Sigmoid colon (tissue), 7 donors: ENCODE data around the gene PHKB. TPM values are rescaled to one million over a fixed set of nuclear protein-coding genes. Genes with fewer than 3 reads are reported as not detected.
"Not testable (repeated sequence)": the region's sequence is repeated elsewhere in the genome, so short reads cannot be mapped to it uniquely, and the experiment has no call there.

ENCODE experiments used
- DNase-seq: peaks from one replicate; pipeline ENCODE4 v3.0.0-alpha.2; 2019
- H3K27ac ChIP-seq, 4 donors: fragments of 200-600 bp; sonication (generic); one replicate each; pipeline ENCODE4 v1.5.1; 2016 to 2019; ENCODE audit warnings: mild to moderate bottlenecking in 1 of 4
- H3K27me3 ChIP-seq, 3 donors: fragments of 200-600 bp; sonication (generic); one replicate each; pipeline ENCODE4 v1.5.1; 2019; ENCODE audit warnings: mild to moderate bottlenecking in 1 of 3
- H3K36me3 ChIP-seq, 4 donors: fragments of 200-600 bp; sonication (generic); one replicate each; pipeline ENCODE4 v1.5.1; 2016 to 2019
- H3K4me1 ChIP-seq, 4 donors: fragments of 200-600 bp; sonication (generic); one replicate each; pipeline ENCODE4 v1.5.1; 2017 to 2019
- H3K4me3 ChIP-seq, 4 donors: fragments of 200-600 bp; sonication (generic); one replicate each; pipeline ENCODE4 v1.5.1; 2017 to 2019; ENCODE audit warnings: mild to moderate bottlenecking in 2 of 4, moderate library complexity in 1 of 4
- H3K9me3 ChIP-seq, 4 donors: fragments of 200-600 bp in 3 of 4; sonication (generic) in 3 of 4; one replicate each; pipeline versions ENCODE4 v1.5.1 to v1.6.1; 2013 to 2019
- EP300 ChIP-seq, 4 donors: sonication (generic); formaldehyde crosslinking; IDR thresholded peaks; one replicate each; pipeline ENCODE4 v1.6.1; 2017; ENCODE audit warnings: antibody characterized with exemption in 4 of 4
- POLR2A ChIP-seq, 2 donors: fragments of 450-650 bp; IDR thresholded peaks; one replicate each; pipeline ENCODE4 v1.6.1; 2016; ENCODE audit warnings: antibody characterized with exemption in 2 of 2, mild to moderate bottlenecking in 2 of 2, moderate library complexity in 2 of 2
- POLR2AphosphoS5 ChIP-seq, 4 donors: sonication (generic); formaldehyde crosslinking; IDR thresholded peaks; one replicate each; pipeline ENCODE4 v1.6.1; 2017; ENCODE audit warnings: antibody characterized with exemption in 4 of 4
- WGBS, 2 donors: extraction: QIAGEN DNeasy Blood & Tissue Kit; methylation state at CpG; one replicate each; pipeline ENCODE4 v1.1.7; 2013; 5-methylcytosine and 5-hydroxymethylcytosine counted together
- intact Hi-C: fragments of 100-400 bp; cut with DNase I; formaldehyde crosslinking; loops from one replicate; pipeline ENCODE4 v1.15.1; 2023
- polyA plus RNA-seq, 3 donors: library from polyadenylated mRNA; stranded (reverse); fragments of 200-250 nt; gene quantifications; one replicate each; pipeline ENCODE4 v1.2.3, GENCODE V29; 2013
- total RNA-seq, 4 donors: library from RNA; depleted of rRNA; stranded (reverse); fragments of >200 nt; gene quantifications; one replicate each; pipeline ENCODE4 v1.1.0, GENCODE V29; 2016
- TF ChIP-seq, protein P1 (sequence below), 4 experiments: fragments of 450-650 bp in 3 of 4; fragments of 200-600 bp in 1 of 4; IDR thresholded peaks; one replicate each; pipeline ENCODE4 v1.5.1; 2016 to 2019; ENCODE audit warnings: antibody characterized with exemption in 4 of 4, mild to moderate bottlenecking in 3 of 4, moderate library complexity in 2 of 4
- donor health status: healthy with polysubstance abuse.
- donor health status: Bipolar disorder and iron deficiency.
- donor health status: healthy.

PHKB gene
- total and polyA plus RNA-seq, 7 donors, result 24.6 to 95.6 (median 60.5) TPM

- H3K9me3 ChIP-seq, result no peaks in the 10 kb centered on the region
- DNase-seq, result no peak
- no peaks in the 10 kb centered on the region for H3K36me3 ChIP-seq
- no peaks in the 10 kb centered on the region for H3K27me3 ChIP-seq
- WGBS, 2 donors, result 98 to 100% methylated on average over 1 of the region's 1 CpG
- intact Hi-C loops, result no loop called here
- no peak overlapping the region for H3K4me3 ChIP-seq
- peaks cover 0 to 44% (median 26%) of the 10 kb centered on the region in 4 donors for H3K4me1 ChIP-seq
- H3K27ac ChIP-seq, result no peak overlapping the region
- TF ChIP-seq POLR2AphosphoS5 (IDR thresholded peaks at IDR 0.05), result no peak
These were observed 8.1 kb downstream of the PHKB start for GRCh38 chr16:47469227-47469626.

DNA sequence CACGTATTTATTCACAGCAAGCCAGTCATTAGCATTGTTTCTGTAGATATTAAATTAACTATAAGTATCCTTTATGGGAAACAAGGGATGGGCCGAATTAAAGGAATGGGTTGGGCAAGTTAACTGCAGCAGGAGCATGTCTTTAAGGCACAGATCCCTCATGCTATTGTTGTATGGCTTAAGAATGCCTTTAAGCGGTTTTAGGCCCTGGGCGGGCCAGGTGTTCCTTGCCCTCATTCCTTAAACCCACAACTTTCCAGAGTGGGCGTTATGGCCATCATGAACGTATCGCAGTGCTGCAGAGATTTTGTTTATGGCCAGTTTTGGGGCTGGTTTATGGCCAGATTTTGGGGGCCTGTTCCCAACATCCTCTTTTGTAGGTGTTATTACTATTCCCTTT is 9.1 kb downstream of the PHKB start:
- no peak for TF ChIP-seq EP300 (IDR thresholded peaks at IDR 0.05)
- TF ChIP-seq POLR2AphosphoS5 (IDR thresholded peaks at IDR 0.05), result no peak
- TF ChIP-seq POLR2A (IDR thresholded peaks at IDR 0.05), result no peak
- TF ChIP-seq, protein P1, sequence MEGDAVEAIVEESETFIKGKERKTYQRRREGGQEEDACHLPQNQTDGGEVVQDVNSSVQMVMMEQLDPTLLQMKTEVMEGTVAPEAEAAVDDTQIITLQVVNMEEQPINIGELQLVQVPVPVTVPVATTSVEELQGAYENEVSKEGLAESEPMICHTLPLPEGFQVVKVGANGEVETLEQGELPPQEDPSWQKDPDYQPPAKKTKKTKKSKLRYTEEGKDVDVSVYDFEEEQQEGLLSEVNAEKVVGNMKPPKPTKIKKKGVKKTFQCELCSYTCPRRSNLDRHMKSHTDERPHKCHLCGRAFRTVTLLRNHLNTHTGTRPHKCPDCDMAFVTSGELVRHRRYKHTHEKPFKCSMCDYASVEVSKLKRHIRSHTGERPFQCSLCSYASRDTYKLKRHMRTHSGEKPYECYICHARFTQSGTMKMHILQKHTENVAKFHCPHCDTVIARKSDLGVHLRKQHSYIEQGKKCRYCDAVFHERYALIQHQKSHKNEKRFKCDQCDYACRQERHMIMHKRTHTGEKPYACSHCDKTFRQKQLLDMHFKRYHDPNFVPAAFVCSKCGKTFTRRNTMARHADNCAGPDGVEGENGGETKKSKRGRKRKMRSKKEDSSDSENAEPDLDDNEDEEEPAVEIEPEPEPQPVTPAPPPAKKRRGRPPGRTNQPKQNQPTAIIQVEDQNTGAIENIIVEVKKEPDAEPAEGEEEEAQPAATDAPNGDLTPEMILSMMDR (IDR thresholded peaks at IDR 0.05), result no peak
- no peak overlapping the region for H3K4me3 ChIP-seq
- no peaks in the 10 kb centered on the region for H3K27me3 ChIP-seq
- DNase-seq, result no peak
- 91 to 95% methylated on average over 7 of the region's 7 CpGs for WGBS, 2 donors
- no peak overlapping the region for H3K27ac ChIP-seq
- H3K36me3 ChIP-seq, result no peaks in the 10 kb centered on the region
- H3K4me1 ChIP-seq, result peaks cover 0 to 42% (median 17%) of the 10 kb centered on the region in 4 donors
- intact Hi-C loops, result no loop called here
- H3K9me3 ChIP-seq, result no peaks in the 10 kb centered on the region

- no peak overlapping the region for H3K27ac ChIP-seq
- no peaks in the 10 kb centered on the region for H3K27me3 ChIP-seq
- TF ChIP-seq POLR2A (IDR thresholded peaks at IDR 0.05) (no peak), POLR2AphosphoS5 (IDR thresholded peaks at IDR 0.05) (no peak), EP300 (IDR thresholded peaks at IDR 0.05) (no peak)
- DNase-seq, result no peak
- H3K9me3 ChIP-seq, result no peaks in the 10 kb centered on the region
- intact Hi-C loops, result no loop called here
- no peak overlapping the region for H3K4me3 ChIP-seq
- no peaks in the 10 kb centered on the region for H3K36me3 ChIP-seq
- WGBS, 2 donors, result 30 to 92% methylated on average over 1 of the region's 1 CpG
- H3K4me1 ChIP-seq, result peaks cover 0 to 42% (median 15%) of the 10 kb centered on the region in 4 donors
These were observed 9.7 kb downstream of the PHKB start for GRCh38 chr16:47470810-47471209.

- H3K9me3 ChIP-seq, intact Hi-C loops, DNase-seq, H3K27ac ChIP-seq, H3K27me3 ChIP-seq, H3K36me3 ChIP-seq, H3K4me3 ChIP-seq: not testable (repeated sequence)
- WGBS, 2 donors, result 91 to 92% methylated on average over 2 of the region's 2 CpGs
- peaks cover 0 to 39% (median 20%) of the 10 kb centered on the region in 4 donors for H3K4me1 ChIP-seq
These were observed 11.9 kb downstream of the PHKB start for GRCh38 chr16:47473004-47473403.

GRCh38 chr16:47473792-47474191 is 12.7 kb downstream of the PHKB start:
- TF ChIP-seq POLR2AphosphoS5 (IDR thresholded peaks at IDR 0.05), result no peak
- no peak for TF ChIP-seq POLR2A (IDR thresholded peaks at IDR 0.05)
- no peak for TF ChIP-seq EP300 (IDR thresholded peaks at IDR 0.05)
- TF ChIP-seq, protein P1 (IDR thresholded peaks at IDR 0.05), result no peak
- peaks cover 0 to 36% (median 20%) of the 10 kb centered on the region in 4 donors for H3K4me1 ChIP-seq
- no peak overlapping the region for H3K27ac ChIP-seq
- H3K27me3 ChIP-seq, result no peaks in the 10 kb centered on the region
- no peak for DNase-seq
- intact Hi-C loops, result no loop called here
- no peaks in the 10 kb centered on the region for H3K36me3 ChIP-seq
- 79 to 89% methylated on average over 3 of the region's 3 CpGs for WGBS, 2 donors
- no peaks in the 10 kb centered on the region for H3K9me3 ChIP-seq
- H3K4me3 ChIP-seq, result no peak overlapping the region

DNA sequence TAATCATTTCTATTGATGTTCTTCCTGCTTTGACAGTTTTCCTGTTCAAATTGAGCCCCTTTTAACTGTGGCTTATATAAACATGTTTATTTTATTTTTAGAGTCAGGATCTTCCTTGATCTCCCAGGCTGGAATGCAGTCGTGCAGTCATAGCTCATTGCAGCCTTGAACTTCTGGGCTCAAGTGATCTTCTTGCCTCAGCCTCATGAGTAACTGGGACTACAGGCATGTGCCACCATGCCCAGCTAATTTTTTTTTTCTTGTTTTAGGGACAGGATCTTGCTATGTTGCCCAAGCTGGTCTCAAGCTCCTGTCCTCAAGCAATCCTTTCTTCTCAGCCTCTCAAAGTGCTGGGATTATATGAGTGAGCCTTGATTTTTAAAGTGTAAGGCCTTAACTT is 14.7 kb downstream of the PHKB start:
- H3K9me3 ChIP-seq, result no peaks in the 10 kb centered on the region
- no peak overlapping the region for H3K4me3 ChIP-seq
- no peaks in the 10 kb centered on the region for H3K36me3 ChIP-seq
- WGBS, 2 donors, result 51 to 56% methylated on average over 1 of the region's 1 CpG
- intact Hi-C loops, result no loop called here
- TF ChIP-seq POLR2AphosphoS5 (IDR thresholded peaks at IDR 0.05) (no peak), EP300 (IDR thresholded peaks at IDR 0.05) (no peak), POLR2A (IDR thresholded peaks at IDR 0.05) (no peak)
- TF ChIP-seq, protein P1 (IDR thresholded peaks at IDR 0.05), result no peak
- H3K27me3 ChIP-seq, result no peaks in the 10 kb centered on the region
- DNase-seq, result no peak
- H3K4me1 ChIP-seq, result peaks cover 0 to 36% (median 22%) of the 10 kb centered on the region in 4 donors
- no peak overlapping the region for H3K27ac ChIP-seq
